HG02870 (cell line): ENCODE measurements around the gene WNT5A.

Experiments
- ATAC-seq: cut with Tn5 transposase; IDR thresholded peaks from one replicate; pipeline ENCODE4 v1.9.1; 2021; ENCODE audit warnings: mild to moderate bottlenecking, moderate library complexity; ENCODE audit not compliant: unreplicated experiment

Gene WNT5A

DNA sequence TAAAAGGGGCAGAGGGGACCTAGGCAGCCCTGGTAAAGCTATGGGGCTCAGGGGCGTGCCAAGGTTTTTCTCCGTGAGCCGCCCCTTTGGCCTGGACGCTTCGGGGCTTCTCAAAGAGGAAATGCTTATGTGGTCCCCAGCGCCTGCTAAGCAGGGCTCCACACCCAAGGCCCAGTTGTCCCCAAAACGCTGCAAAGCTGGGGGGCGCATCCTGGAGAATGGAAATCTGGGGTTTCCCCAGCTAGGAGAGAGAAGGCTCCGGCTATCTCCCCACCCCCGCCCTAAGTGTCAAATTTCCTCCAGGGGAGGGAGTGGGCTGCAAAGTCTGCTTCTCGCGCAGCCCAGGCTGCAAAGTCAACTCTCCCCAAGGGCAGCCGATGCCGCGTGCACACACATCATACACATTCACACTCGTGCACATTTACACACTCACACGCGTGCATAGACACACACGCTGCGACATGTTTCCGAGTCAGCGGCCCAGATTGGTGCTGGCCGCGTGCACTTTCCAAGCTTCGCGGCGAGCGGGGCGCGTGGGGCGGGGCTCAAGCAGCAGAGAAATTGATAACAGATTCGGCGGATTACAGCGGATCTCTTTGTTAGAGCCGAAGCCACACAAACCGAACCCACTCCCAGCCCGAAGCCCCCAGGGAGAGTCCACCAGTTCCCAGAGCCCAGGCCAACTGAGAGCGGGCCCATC lies 4.5 kb downstream of the WNT5A start:
- ATAC-seq = no peak

- no peak for ATAC-seq
Measured at GRCh38 chr3:55481744-55482495, 5.2 kb downstream of the WNT5A start.

- ATAC-seq = no peak
Measured at GRCh38 chr3:55480911-55481743, 6.0 kb downstream of the WNT5A start.

GRCh38 chr3:55477306-55478303 lies 9.5 kb downstream of the WNT5A start:
- no peak for ATAC-seq

DNA sequence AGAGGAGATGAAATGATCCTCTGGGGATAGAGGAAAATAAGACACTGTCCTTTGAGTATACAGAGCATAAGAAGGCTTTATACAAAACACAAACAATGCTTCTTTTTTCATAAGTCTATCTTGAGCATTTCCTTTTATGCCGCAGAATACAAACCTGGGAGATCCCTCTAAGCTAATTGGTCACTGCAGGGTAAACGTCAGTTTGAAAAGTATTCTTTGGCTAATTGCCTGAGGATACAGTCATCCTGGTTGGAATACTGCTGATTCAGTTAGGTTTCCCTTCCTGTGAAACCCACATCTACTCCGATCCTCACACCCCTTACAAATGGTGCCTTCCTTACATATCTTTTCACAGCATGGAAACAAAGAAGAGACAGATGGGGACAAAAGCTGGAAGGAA lies 10.6 kb downstream of the WNT5A start:
- no peak for ATAC-seq

DNA sequence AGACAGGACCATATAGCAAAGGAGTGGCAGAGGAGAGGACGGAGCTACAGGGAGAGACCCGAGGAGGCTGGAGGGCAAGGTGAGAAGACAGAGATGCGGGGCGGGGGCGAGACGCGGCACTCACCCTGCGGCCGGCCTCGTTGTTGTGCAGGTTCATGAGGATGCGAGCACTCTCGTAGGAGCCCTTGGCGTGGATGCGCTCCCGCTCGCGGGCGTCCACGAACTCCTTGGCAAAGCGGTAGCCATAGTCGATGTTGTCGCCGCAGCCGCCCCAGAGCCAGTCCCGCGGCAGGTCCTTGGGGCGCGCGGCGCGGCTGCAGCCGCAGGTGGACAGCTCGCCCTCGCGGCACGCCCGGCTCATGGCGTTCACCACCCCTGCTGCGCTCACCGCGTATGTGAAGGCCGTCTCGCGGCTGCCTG lies 12.9 kb downstream of the WNT5A start:
- ATAC-seq = no peak

GRCh38 chr3:55473788-55474187 lies 13.3 kb downstream of the WNT5A start:
- no peak for ATAC-seq

DNA sequence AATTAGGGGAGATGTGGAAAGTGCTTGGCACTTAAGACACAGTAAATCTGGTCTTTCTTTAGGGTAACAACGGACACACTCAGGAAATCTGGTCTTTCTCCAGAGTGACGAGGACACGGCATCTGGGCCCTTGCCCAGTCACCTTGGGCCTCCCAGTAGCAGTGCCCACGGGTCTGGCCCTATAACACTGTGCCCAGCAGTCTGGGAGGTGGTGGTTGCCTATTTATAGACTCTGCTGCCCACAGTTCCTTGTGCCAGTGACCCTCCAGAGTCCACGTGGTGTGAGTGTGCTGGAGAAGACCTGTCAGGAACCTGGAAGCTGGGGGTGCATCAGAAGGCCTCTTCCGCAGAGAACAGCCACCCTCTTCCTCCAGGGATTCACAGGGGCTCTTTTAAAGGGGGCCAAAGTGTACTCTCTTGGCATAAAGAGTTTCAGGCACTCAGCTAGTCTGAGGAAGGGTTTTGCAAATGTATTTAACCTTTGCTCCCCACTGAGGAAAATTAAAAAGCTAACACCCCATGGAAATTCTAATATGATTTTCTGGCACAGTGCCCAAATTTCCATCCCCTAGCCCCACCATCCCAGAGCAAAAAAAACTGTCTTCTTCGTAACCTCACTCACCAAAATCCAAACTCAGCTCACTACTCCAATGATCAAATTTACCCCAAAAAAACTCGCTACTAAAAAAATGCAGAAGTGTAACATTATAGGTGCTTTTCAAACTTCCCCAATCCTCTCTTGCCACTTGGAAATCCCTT lies 15.4 kb downstream of the WNT5A start:
- ATAC-seq = no peak

DNA sequence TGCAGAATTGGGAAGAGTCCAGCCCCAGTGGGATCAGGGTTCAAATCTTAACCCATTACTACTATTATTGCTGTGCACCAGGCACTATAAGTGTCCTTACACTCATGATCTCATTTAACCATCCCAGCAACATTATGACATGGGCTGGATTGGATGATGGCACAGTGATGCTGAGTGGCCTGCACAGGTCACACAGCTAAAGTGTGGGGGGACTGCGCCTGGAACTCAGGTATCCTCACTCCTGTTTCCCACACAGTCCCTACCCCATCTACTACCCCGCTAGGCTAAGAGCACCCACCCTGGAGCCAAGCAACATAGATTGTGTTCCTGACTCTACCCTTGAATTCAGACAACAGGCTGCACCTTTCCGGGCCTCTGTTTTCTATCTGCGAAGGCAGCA lies 16.0 kb downstream of the WNT5A start:
- ATAC-seq = no peak

- ATAC-seq = no peak
Measured at GRCh38 chr3:55469957-55470526, 17.1 kb downstream of the WNT5A start.

GRCh38 chr3:55468251-55468650 lies 18.9 kb downstream of the WNT5A start:
- ATAC-seq = no peak

DNA sequence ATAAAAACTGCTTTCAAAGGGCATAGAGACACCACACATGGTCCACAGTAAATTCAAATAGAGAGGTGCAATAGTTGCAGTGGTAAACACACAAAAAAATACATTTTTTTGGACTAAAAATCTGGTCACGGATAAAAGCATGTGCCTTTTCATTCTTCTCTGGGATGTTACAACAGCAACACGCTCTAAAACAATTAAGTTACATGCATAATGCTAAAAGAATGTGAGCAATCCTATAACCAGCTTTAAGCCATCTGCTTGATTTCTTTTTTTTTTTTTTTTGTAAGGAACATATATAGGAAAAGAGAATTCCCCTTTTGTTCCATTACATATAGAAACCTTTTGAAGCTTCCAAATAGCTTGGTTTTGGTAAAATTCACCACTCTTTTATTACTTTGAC lies 20.0 kb downstream of the WNT5A start:
- no peak for ATAC-seq

- ATAC-seq = no peak
Measured at GRCh38 chr3:55466526-55466925, 20.6 kb downstream of the WNT5A start.

DNA sequence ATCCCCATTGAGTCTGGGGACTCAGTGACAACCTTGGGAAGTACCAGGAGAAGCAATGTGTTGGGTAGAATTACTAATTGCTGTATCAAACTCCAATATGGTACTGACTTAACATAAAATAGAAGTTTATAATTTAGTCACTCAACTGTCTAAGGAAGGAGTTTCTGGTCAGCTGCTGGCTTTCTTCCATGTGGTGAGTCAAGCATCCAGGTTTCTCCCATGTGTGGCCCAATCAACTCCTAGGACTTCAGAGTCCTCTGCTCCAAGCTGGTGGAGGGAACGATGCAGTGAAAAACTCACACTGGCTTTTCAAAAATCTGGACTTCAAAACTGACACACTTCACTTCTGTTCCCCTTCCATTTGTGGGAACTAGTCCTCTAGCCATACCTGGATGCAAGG lies 25.2 kb downstream of the WNT5A start:
- no peak for ATAC-seq

- no peak for ATAC-seq
Measured at GRCh38 chr3:55459838-55460237, 27.3 kb downstream of the WNT5A start.

DNA sequence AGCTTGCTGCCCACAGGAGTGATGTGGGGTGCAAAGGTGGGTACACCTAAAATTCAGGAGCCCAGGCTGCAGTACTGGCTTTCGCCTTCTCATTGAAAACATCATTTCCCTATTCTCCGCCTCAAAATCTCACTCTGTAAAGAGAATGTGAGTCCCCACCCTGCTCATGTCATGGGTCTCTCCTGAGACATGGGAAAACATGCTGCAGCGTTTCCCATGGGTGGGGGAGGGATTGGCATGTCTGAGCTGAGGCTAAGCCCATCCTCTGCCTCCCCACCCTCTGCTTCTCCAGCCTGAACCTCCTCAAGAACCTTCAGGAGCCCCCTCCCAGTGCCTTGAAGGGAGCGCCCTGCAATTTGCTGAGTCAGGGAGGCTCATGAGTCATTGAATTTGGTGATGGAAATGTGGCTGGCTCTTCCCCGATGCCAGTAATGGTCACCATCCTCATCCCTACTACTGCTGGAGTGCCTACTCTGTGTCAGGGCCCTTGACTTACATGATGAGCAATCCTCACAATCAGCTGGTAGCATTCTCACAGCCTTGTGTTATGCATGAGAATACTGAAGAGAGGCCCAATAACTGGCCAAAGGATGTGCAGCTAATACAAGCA lies 28.8 kb downstream of the WNT5A start:
- no peak for ATAC-seq

DNA sequence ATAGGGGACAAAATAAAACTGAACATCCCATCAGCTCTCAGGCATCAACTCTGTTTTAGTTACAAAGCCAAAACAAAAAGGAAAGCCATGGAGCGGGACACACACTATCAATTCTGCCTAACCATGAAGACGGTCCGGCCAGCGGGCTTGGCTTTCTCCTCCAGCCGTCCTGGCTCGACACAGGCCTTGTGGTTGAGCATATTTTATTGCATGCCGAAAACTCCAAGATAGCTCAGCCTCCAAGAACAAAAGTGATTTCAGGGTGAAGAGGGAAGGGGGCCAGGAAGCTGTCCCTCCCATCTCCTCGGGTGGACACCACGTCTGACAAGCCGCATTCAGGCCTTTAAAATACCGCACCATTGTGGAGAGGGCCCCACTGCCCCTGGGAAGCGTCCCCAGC lies 31.2 kb downstream of the WNT5A start:
- ATAC-seq = no peak

DNA sequence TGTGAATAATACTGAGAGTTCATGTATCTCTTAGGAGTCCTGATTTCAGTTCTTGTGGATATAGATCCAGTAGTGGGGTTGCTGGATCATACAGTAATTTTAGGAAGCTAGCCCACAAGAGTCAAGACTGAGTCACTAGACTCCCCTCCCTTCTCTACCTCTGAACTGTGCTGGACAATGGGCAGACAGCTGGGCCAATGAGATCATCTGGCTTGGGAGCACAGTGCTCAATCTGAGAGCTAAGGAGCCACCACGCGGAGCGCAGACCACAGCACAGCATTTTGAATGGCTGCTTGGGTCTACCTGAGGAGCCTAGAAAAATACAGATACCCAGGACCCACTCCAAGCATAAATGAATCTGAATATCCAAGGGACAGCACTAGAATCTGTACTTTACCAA lies 32.5 kb downstream of the WNT5A start:
- no peak for ATAC-seq

- ATAC-seq = peak; percentile 65
Measured at GRCh38 chr3:55453886-55454496, 33.1 kb downstream of the WNT5A start.
